HEK293 (cell line): ENCODE results near the gene SWT1.

Experiments
- CTCF ChIA-PET: fragments of 350-600 bp; formaldehyde crosslinking; extraction: SDS; loops from one replicate; lab custom pipeline; 2021; ENCODE audit warnings: antibody characterized with exemption; lab: Yijun Ruan, JAX
- POLR2A ChIA-PET: fragments of 300-600 bp; formaldehyde crosslinking; extraction: SDS; loops from one replicate; lab custom pipeline; 2020; ENCODE audit warnings: antibody characterized with exemption, inconsistent platforms; lab: Yijun Ruan, JAX
- H3K27ac ChIP-seq: fragments of 200-500 bp; sonication (Bioruptor generic); 2 replicates; pipeline ENCODE4 v1.5.1; 2014; ENCODE audit warnings: low read depth, low read length, control low read depth, inconsistent platforms; ENCODE audit errors: extremely low read depth
- H3K36me3 ChIP-seq, 2 experiments: fragments of 200-500 bp in 1 of 2; sonication (Bioruptor generic) in 1 of 2; 1 replicate in 1 of 2; 2 replicates in 1 of 2; pipeline ENCODE4 v1.5.1; 2014 to 2017; ENCODE audit warnings: inconsistent platforms in 2 of 2, low read length in 2 of 2; ENCODE audit not compliant: control insufficient read depth in 2 of 2, insufficient read depth in 1 of 2
- H3K4me1 ChIP-seq: fragments of 200-500 bp; sonication (Bioruptor generic); 2 replicates; pipeline ENCODE4 v1.5.1; 2014; ENCODE audit warnings: mild to moderate bottlenecking, low read length, inconsistent platforms; ENCODE audit not compliant: control insufficient read depth, insufficient read depth
- H3K4me3 ChIP-seq: 2 replicates; pipeline ENCODE4 v1.5.1; 2011; ENCODE audit warnings: low read depth, mild to moderate bottlenecking, control low read depth, low read length, moderate library complexity
- H3K9me3 ChIP-seq: fragments of 200-500 bp; sonication (Bioruptor generic); 2 replicates; pipeline ENCODE4 v1.5.1; 2014; ENCODE audit warnings: low read depth, low read length, inconsistent platforms; ENCODE audit not compliant: control insufficient read depth, insufficient read depth
- FEZF1 ChIP-seq: fragments of 450-650 bp; formaldehyde crosslinking; IDR thresholded peaks from 2 replicates; pipeline ENCODE4 v1.5.1; 2016; ENCODE audit warnings: missing biosample characterization, missing genetic modification characterization
- GLI2 ChIP-seq: fragments of 450-650 bp; formaldehyde crosslinking; IDR thresholded peaks from 2 replicates; pipeline ENCODE4; 2017; ENCODE audit warnings: missing biosample characterization, missing genetic modification characterization, low read depth, borderline replicate concordance
- HOXD13 ChIP-seq: sonication (generic); formaldehyde crosslinking; IDR thresholded peaks from 2 replicates; pipeline ENCODE4 v1.8.0; 2022; ENCODE audit warnings: missing genetic modification reagents, borderline replicate concordance
- MEIS1 ChIP-seq: sonication (generic); formaldehyde crosslinking; IDR thresholded peaks from 2 replicates; pipeline ENCODE4 v1.8.1; 2022; ENCODE audit warnings: missing genetic modification reagents, mild to moderate bottlenecking, borderline replicate concordance
- RBAK ChIP-seq: fragments of 450-650 bp; formaldehyde crosslinking; IDR thresholded peaks from 2 replicates; pipeline ENCODE4 v1.5.1; 2016; ENCODE audit warnings: missing biosample characterization, missing genetic modification characterization
- SP3 ChIP-seq: fragments of 450-650 bp; formaldehyde crosslinking; IDR thresholded peaks from 2 replicates; pipeline ENCODE4 v1.5.1; 2016; ENCODE audit warnings: missing biosample characterization, missing genetic modification characterization
- ZEB2 ChIP-seq: fragments of 450-650 bp; formaldehyde crosslinking; IDR thresholded peaks from 2 replicates; pipeline ENCODE4 v1.5.1; 2016; ENCODE audit warnings: missing biosample characterization, missing genetic modification characterization
- ZNF133 ChIP-seq: fragments of 450-650 bp; formaldehyde crosslinking; IDR thresholded peaks from 2 replicates; pipeline ENCODE4 v1.5.1; 2016; ENCODE audit warnings: missing biosample characterization, missing genetic modification characterization
- ZNF155 ChIP-seq: fragments of 450-650 bp; formaldehyde crosslinking; IDR thresholded peaks from 2 replicates; pipeline ENCODE4 v1.5.1; 2016; ENCODE audit warnings: missing biosample characterization, missing genetic modification characterization
- ZNF335 ChIP-seq: fragments of 450-650 bp; formaldehyde crosslinking; conservative IDR thresholded peaks from 2 replicates; pipeline ENCODE4 v1.5.1; 2016; ENCODE audit warnings: missing biosample characterization, missing genetic modification characterization
- ZNF391 ChIP-seq: fragments of 450-650 bp; formaldehyde crosslinking; IDR thresholded peaks from 2 replicates; pipeline ENCODE4 v1.5.1; 2016; ENCODE audit warnings: low read depth, missing biosample characterization, missing genetic modification characterization, borderline replicate concordance
- ZNF48 ChIP-seq: fragments of 450-650 bp; formaldehyde crosslinking; IDR thresholded peaks from 2 replicates; pipeline ENCODE4 v1.5.1; 2016; ENCODE audit warnings: missing biosample characterization, missing genetic modification characterization
- ZNF514 ChIP-seq: fragments of 450-650 bp; formaldehyde crosslinking; IDR thresholded peaks from 2 replicates; pipeline ENCODE4 v1.5.1; 2016; ENCODE audit warnings: missing biosample characterization, missing genetic modification characterization
- ZNF529 ChIP-seq: fragments of 450-650 bp; formaldehyde crosslinking; IDR thresholded peaks from 2 replicates; pipeline ENCODE4 v1.5.1; 2017; ENCODE audit warnings: missing genetic modification characterization, missing biosample characterization; ENCODE audit not compliant: insufficient replicate concordance
- ZNF560 ChIP-seq: fragments of 450-650 bp; formaldehyde crosslinking; IDR thresholded peaks from 2 replicates; pipeline ENCODE4 v1.5.1; 2017; ENCODE audit warnings: missing biosample characterization, missing genetic modification characterization, borderline replicate concordance
- ZNF561 ChIP-seq: fragments of 450-650 bp; IDR thresholded peaks from 2 replicates; pipeline ENCODE4 v1.5.1; 2018; ENCODE audit warnings: missing biosample characterization, missing genetic modification characterization, borderline replicate concordance
- ZNF610 ChIP-seq: fragments of 450-650 bp; formaldehyde crosslinking; IDR thresholded peaks from 2 replicates; pipeline ENCODE4 v1.5.1; 2016; ENCODE audit warnings: missing biosample characterization, missing genetic modification characterization, borderline replicate concordance
- ZNF624 ChIP-seq: fragments of 450-650 bp; formaldehyde crosslinking; IDR thresholded peaks from 2 replicates; pipeline ENCODE4 v1.5.1; 2017; ENCODE audit warnings: missing biosample characterization, missing genetic modification characterization
- ZNF626 ChIP-seq: fragments of 450-650 bp; sonication (Bioruptor Pico); formaldehyde crosslinking; IDR thresholded peaks from 2 replicates; pipeline ENCODE4 v1.5.1; 2018; ENCODE audit warnings: missing biosample characterization, missing genetic modification characterization, inconsistent platforms
- ZNF677 ChIP-seq: fragments of 450-650 bp; IDR thresholded peaks from 2 replicates; pipeline ENCODE4 v1.5.0; 2018; ENCODE audit warnings: missing biosample characterization, mild to moderate bottlenecking, missing genetic modification characterization, moderate library complexity
- TF ChIP-seq, protein P1 (sequence below): fragments of 450-650 bp; formaldehyde crosslinking; optimal IDR thresholded peaks from 2 replicates; pipeline ENCODE3; 2016; ENCODE audit warnings: missing biosample characterization, mild to moderate bottlenecking, missing genetic modification characterization
- TF ChIP-seq, protein P2 (sequence below): fragments of 450-650 bp; formaldehyde crosslinking; IDR thresholded peaks from 2 replicates; pipeline ENCODE4 v1.5.1; 2016; ENCODE audit warnings: missing biosample characterization, missing genetic modification characterization, borderline replicate concordance
- TF ChIP-seq, protein P3 (sequence below): fragments of 450-650 bp; formaldehyde crosslinking; IDR thresholded peaks from 2 replicates; pipeline ENCODE4 v1.5.1; 2016; ENCODE audit warnings: missing biosample characterization, missing genetic modification characterization

Gene SWT1

DNA sequence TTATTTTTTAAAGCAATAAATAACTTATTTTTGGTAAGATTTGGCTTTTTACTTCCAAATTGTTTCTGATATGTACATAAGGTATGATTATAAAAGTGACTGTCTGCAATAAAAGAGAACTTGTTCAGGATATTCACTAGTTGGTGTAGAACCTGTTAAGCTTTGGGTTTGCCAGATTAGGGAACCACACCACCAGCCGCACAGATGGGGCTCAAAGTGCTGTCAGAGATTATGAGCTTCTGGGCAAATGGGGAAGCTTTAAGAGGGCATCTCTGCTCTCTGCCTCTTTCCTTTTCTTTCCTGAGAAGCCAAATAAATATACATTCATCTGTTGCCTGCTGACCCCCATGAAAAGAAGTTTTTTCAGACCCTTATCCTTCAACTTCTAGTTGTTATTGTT, 134.7 kb downstream of the SWT1 start:
- Histone ChIP-seq H3K4me3 (no peak overlapping the region), H3K9me3 (no peaks in the 10 kb centered on the region), H3K4me1 (no peaks in the 10 kb centered on the region), H3K36me3 (peaks cover 9 to 32% of the 10 kb centered on the region in 2 experiments; a peak in 2 of 3 replicates), H3K27ac (no peak overlapping the region)
- TF ChIP-seq RBAK (tag by site-specific recombination) (no peak), ZNF560 (tag by site-specific recombination) (no peak), ZNF626 (no peak), GLI2 (tag by site-specific recombination) (no peak), ZNF677 (tag by site-specific recombination) (no peak), ZNF529 (tag by site-specific recombination) (no peak), FEZF1 (tag by site-specific recombination) (no peak), HOXD13 (CRISPR knock-in tag) (no peak), SP3 (tag by site-specific recombination) (no peak), ZNF155 (tag by site-specific recombination) (no peak), ZNF335 (tag by site-specific recombination) (no peak), ZNF610 (no peak)
- TF ChIP-seq, protein P1, sequence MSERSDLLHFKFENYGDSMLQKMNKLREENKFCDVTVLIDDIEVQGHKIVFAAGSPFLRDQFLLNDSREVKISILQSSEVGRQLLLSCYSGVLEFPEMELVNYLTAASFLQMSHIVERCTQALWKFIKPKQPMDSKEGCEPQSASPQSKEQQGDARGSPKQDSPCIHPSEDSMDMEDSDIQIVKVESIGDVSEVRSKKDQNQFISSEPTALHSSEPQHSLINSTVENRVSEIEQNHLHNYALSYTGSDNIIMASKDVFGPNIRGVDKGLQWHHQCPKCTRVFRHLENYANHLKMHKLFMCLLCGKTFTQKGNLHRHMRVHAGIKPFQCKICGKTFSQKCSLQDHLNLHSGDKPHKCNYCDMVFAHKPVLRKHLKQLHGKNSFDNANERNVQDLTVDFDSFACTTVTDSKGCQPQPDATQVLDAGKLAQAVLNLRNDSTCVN (tag by site-specific recombination): no peak
- TF ChIP-seq, protein P2, sequence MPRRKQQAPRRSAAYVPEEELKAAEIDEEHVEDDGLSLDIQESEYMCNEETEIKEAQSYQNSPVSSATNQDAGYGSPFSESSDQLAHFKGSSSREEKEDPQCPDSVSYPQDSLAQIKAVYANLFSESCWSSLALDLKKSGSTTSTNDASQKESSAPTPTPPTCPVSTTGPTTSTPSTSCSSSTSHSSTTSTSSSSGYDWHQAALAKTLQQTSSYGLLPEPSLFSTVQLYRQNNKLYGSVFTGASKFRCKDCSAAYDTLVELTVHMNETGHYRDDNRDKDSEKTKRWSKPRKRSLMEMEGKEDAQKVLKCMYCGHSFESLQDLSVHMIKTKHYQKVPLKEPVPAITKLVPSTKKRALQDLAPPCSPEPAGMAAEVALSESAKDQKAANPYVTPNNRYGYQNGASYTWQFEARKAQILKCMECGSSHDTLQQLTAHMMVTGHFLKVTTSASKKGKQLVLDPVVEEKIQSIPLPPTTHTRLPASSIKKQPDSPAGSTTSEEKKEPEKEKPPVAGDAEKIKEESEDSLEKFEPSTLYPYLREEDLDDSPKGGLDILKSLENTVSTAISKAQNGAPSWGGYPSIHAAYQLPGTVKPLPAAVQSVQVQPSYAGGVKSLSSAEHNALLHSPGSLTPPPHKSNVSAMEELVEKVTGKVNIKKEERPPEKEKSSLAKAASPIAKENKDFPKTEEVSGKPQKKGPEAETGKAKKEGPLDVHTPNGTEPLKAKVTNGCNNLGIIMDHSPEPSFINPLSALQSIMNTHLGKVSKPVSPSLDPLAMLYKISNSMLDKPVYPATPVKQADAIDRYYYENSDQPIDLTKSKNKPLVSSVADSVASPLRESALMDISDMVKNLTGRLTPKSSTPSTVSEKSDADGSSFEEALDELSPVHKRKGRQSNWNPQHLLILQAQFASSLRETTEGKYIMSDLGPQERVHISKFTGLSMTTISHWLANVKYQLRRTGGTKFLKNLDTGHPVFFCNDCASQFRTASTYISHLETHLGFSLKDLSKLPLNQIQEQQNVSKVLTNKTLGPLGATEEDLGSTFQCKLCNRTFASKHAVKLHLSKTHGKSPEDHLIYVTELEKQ (tag by site-specific recombination): no peak
- ChIA-PET CTCF (interaction anchor here (1.2 kb wide), 1 partner anchor 26 kb away, joined by 4 read pairs; the partner anchor contains the start of gene IVNS1ABP), POLR2A (no interaction called here)

DNA sequence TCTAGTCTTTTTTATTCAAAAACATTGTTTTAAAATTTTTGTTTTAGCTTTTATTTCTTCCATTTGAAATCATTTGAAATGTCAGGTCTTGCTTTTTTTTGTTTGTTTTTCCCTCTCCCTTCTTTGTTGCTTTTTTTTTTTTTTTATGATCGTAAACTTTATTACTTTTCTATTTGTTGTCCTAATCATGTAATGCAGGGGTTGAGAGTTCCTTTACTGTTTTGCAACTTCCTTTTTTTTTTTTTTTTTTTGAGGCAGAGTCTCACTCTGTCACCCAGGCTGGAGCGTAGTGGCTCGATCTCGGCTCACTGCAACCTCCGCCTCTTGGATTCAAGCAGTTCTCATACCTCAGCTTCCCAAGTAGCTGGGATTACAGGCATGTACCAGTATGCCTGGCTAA, 135.3 kb downstream of the SWT1 start:
- no peak overlapping the region for H3K27ac ChIP-seq
- no peaks in the 10 kb centered on the region for H3K4me1 ChIP-seq
- TF ChIP-seq ZEB2: no peak
- no peak for TF ChIP-seq ZNF624 (tag by site-specific recombination)
- no peak for TF ChIP-seq ZNF391
- TF ChIP-seq MEIS1 (CRISPR knock-in tag): no peak
- no peak for TF ChIP-seq ZNF514
- no peak for TF ChIP-seq ZNF561 (tag by site-specific recombination)
- TF ChIP-seq ZNF48 (tag by site-specific recombination): no peak
- TF ChIP-seq ZNF133 (tag by site-specific recombination): no peak
- TF ChIP-seq, protein P3, sequence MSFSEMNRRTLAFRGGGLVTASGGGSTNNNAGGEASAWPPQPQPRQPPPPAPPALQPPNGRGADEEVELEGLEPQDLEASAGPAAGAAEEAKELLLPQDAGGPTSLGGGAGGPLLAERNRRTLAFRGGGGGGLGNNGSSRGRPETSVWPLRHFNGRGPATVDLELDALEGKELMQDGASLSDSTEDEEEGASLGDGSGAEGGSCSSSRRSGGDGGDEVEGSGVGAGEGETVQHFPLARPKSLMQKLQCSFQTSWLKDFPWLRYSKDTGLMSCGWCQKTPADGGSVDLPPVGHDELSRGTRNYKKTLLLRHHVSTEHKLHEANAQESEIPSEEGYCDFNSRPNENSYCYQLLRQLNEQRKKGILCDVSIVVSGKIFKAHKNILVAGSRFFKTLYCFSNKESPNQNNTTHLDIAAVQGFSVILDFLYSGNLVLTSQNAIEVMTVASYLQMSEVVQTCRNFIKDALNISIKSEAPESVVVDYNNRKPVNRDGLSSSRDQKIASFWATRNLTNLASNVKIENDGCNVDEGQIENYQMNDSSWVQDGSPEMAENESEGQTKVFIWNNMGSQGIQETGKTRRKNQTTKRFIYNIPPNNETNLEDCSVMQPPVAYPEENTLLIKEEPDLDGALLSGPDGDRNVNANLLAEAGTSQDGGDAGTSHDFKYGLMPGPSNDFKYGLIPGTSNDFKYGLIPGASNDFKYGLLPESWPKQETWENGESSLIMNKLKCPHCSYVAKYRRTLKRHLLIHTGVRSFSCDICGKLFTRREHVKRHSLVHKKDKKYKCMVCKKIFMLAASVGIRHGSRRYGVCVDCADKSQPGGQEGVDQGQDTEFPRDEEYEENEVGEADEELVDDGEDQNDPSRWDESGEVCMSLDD: no peak
- POLR2A ChIA-PET: no interaction called here
- H3K4me3 ChIP-seq: no peak overlapping the region
- H3K9me3 ChIP-seq: no peaks in the 10 kb centered on the region
- H3K36me3 ChIP-seq: peaks cover 15 to 37% of the 10 kb centered on the region in 2 experiments; a peak in 2 of 3 replicates
- CTCF ChIA-PET: no interaction called here
